ENCODE results near the gene HYCC1.

HYCC1 gene

GRCh38 chr7:22997871-22998518 lies 15.9 kb downstream of the HYCC1 start:
- Histone ChIP-seq H3K36me3 (ENCODE audit: control insufficient read depth, insufficient read depth, low read length, severe bottlenecking) (no peaks in the 10 kb centered on the region), H3K4me3 (ENCODE audit: low read length) (no peak overlapping the region), H3K9me3 (ENCODE audit: control insufficient read depth, low read length) (no peaks in the 10 kb centered on the region), H3K4me1 (ENCODE audit: control insufficient read depth, insufficient read depth, low read length) (peaks cover 48% of the 10 kb centered on the region), H3K27me3 (replicated peaks; ENCODE audit: control insufficient read depth, insufficient read depth, low read length) (no peaks in the 10 kb centered on the region), H3K9ac (ENCODE audit: low read length) (no peak overlapping the region)
- no peak for DNase-seq (ENCODE audit: low read depth)

GRCh38 chr7:22996470-22996869 lies 17.5 kb downstream of the HYCC1 start:
- peaks cover 48% of the 10 kb centered on the region for H3K4me1 ChIP-seq (ENCODE audit: control insufficient read depth, insufficient read depth, low read length)
- no peaks in the 10 kb centered on the region for H3K36me3 ChIP-seq (ENCODE audit: control insufficient read depth, insufficient read depth, low read length, severe bottlenecking)
- H3K9ac ChIP-seq (ENCODE audit: low read length): no peak overlapping the region
- H3K4me3 ChIP-seq (ENCODE audit: low read length): no peak overlapping the region
- no peaks in the 10 kb centered on the region for H3K9me3 ChIP-seq (ENCODE audit: control insufficient read depth, low read length)
- no peak for DNase-seq (ENCODE audit: low read depth)
- H3K27me3 ChIP-seq (replicated peaks; ENCODE audit: control insufficient read depth, insufficient read depth, low read length): no peaks in the 10 kb centered on the region

GRCh38 chr7:22995011-22995410 lies 18.9 kb downstream of the HYCC1 start:
- H3K36me3 ChIP-seq (ENCODE audit: control insufficient read depth, insufficient read depth, low read length, severe bottlenecking): no peaks in the 10 kb centered on the region
- no peaks in the 10 kb centered on the region for H3K9me3 ChIP-seq (ENCODE audit: control insufficient read depth, low read length)
- no peak overlapping the region for H3K4me3 ChIP-seq (ENCODE audit: low read length)
- H3K4me1 ChIP-seq (ENCODE audit: control insufficient read depth, insufficient read depth, low read length): peaks cover 51% of the 10 kb centered on the region
- no peak for DNase-seq (ENCODE audit: low read depth)
- no peaks in the 10 kb centered on the region for H3K27me3 ChIP-seq (replicated peaks; ENCODE audit: control insufficient read depth, insufficient read depth, low read length)
- no peak overlapping the region for H3K9ac ChIP-seq (ENCODE audit: low read length)

GRCh38 chr7:22992874-22993840 lies 20.8 kb downstream of the HYCC1 start:
- Histone ChIP-seq H3K9me3 (ENCODE audit: control insufficient read depth, low read length) (no peaks in the 10 kb centered on the region), H3K9ac (ENCODE audit: low read length) (no peak overlapping the region)
- DNase-seq (ENCODE audit: low read depth): no peak

GRCh38 chr7:22990588-22990949 lies 23.4 kb downstream of the HYCC1 start:
- Histone ChIP-seq H3K9me3 (ENCODE audit: control insufficient read depth, low read length) (no peaks in the 10 kb centered on the region), H3K4me3 (ENCODE audit: low read length) (peak overlapping the region; percentile 13), H3K27me3 (replicated peaks; ENCODE audit: control insufficient read depth, insufficient read depth, low read length) (no peaks in the 10 kb centered on the region), H3K9ac (ENCODE audit: low read length) (no peak overlapping the region), H3K4me1 (ENCODE audit: control insufficient read depth, insufficient read depth, low read length) (peaks cover 38% of the 10 kb centered on the region), H3K36me3 (ENCODE audit: control insufficient read depth, insufficient read depth, low read length, severe bottlenecking) (peaks cover 11% of the 10 kb centered on the region)
- peak; percentile 62 for DNase-seq (ENCODE audit: low read depth)

More at GRCh38 chr7:22992874-22993840, 20.8 kb downstream of the HYCC1 start:
- H3K4me1 ChIP-seq (ENCODE audit: control insufficient read depth, insufficient read depth, low read length): peaks cover 48% of the 10 kb centered on the region
- H3K4me3 ChIP-seq (ENCODE audit: low read length): no peak overlapping the region
- H3K36me3 ChIP-seq (ENCODE audit: control insufficient read depth, insufficient read depth, low read length, severe bottlenecking): peaks cover 11% of the 10 kb centered on the region
- no peaks in the 10 kb centered on the region for H3K27me3 ChIP-seq (replicated peaks; ENCODE audit: control insufficient read depth, insufficient read depth, low read length)

- Histone ChIP-seq H3K36me3 (ENCODE audit: control insufficient read depth, insufficient read depth, low read length, severe bottlenecking) (peaks cover 15% of the 10 kb centered on the region), H3K9ac (ENCODE audit: low read length) (no peak overlapping the region), H3K4me1 (ENCODE audit: control insufficient read depth, insufficient read depth, low read length) (peaks cover 38% of the 10 kb centered on the region), H3K4me3 (ENCODE audit: low read length) (peak overlapping the region; percentile 13), H3K9me3 (ENCODE audit: control insufficient read depth, low read length) (no peaks in the 10 kb centered on the region), H3K27me3 (replicated peaks; ENCODE audit: control insufficient read depth, insufficient read depth, low read length) (no peaks in the 10 kb centered on the region)
- DNase-seq (ENCODE audit: low read depth): no peak
Observed at GRCh38 chr7:22989643-22990587, 24.0 kb downstream of the HYCC1 start.

- H3K9me3 ChIP-seq (ENCODE audit: control insufficient read depth, low read length): no peaks in the 10 kb centered on the region
- no peak for DNase-seq (ENCODE audit: low read depth)
- H3K4me3 ChIP-seq (ENCODE audit: low read length): no peak overlapping the region
- H3K27me3 ChIP-seq (replicated peaks; ENCODE audit: control insufficient read depth, insufficient read depth, low read length): no peaks in the 10 kb centered on the region
- H3K36me3 ChIP-seq (ENCODE audit: control insufficient read depth, insufficient read depth, low read length, severe bottlenecking): peaks cover 27% of the 10 kb centered on the region
- no peak overlapping the region for H3K9ac ChIP-seq (ENCODE audit: low read length)
- H3K4me1 ChIP-seq (ENCODE audit: control insufficient read depth, insufficient read depth, low read length): peaks cover 27% of the 10 kb centered on the region
Observed at GRCh38 chr7:22985436-22985835, 28.5 kb downstream of the HYCC1 start.

GRCh38 chr7:22983257-22983855 lies 30.6 kb downstream of the HYCC1 start:
- H3K4me1 ChIP-seq (ENCODE audit: control insufficient read depth, insufficient read depth, low read length): peaks cover 30% of the 10 kb centered on the region
- H3K9me3 ChIP-seq (ENCODE audit: control insufficient read depth, low read length): no peaks in the 10 kb centered on the region
- H3K36me3 ChIP-seq (ENCODE audit: control insufficient read depth, insufficient read depth, low read length, severe bottlenecking): peaks cover 15% of the 10 kb centered on the region
- H3K27me3 ChIP-seq (replicated peaks; ENCODE audit: control insufficient read depth, insufficient read depth, low read length): no peaks in the 10 kb centered on the region
- H3K9ac ChIP-seq (ENCODE audit: low read length): no peak overlapping the region
- no peak overlapping the region for H3K4me3 ChIP-seq (ENCODE audit: low read length)
- peak; percentile 51 for DNase-seq (ENCODE audit: low read depth)

- no peaks in the 10 kb centered on the region for H3K9me3 ChIP-seq (ENCODE audit: control insufficient read depth, low read length)
- H3K27me3 ChIP-seq (replicated peaks; ENCODE audit: control insufficient read depth, insufficient read depth, low read length): no peaks in the 10 kb centered on the region
- peaks cover 35% of the 10 kb centered on the region for H3K4me1 ChIP-seq (ENCODE audit: control insufficient read depth, insufficient read depth, low read length)
- peaks cover 32% of the 10 kb centered on the region for H3K36me3 ChIP-seq (ENCODE audit: control insufficient read depth, insufficient read depth, low read length, severe bottlenecking)
- DNase-seq (ENCODE audit: low read depth): peak; percentile 80
- peak overlapping the region; percentile 55 for H3K4me3 ChIP-seq (ENCODE audit: low read length)
- H3K9ac ChIP-seq (ENCODE audit: low read length): peak overlapping the region; percentile 73
Observed at GRCh38 chr7:22980422-22980821, 33.5 kb downstream of the HYCC1 start.

GRCh38 chr7:22979861-22980260 lies 34.1 kb downstream of the HYCC1 start:
- DNase-seq (ENCODE audit: low read depth): no peak
- H3K9ac ChIP-seq (ENCODE audit: low read length): peak overlapping the region; percentile 73
- peaks cover 34% of the 10 kb centered on the region for H3K36me3 ChIP-seq (ENCODE audit: control insufficient read depth, insufficient read depth, low read length, severe bottlenecking)
- H3K4me1 ChIP-seq (ENCODE audit: control insufficient read depth, insufficient read depth, low read length): peaks cover 35% of the 10 kb centered on the region
- no peaks in the 10 kb centered on the region for H3K27me3 ChIP-seq (replicated peaks; ENCODE audit: control insufficient read depth, insufficient read depth, low read length)
- H3K9me3 ChIP-seq (ENCODE audit: control insufficient read depth, low read length): no peaks in the 10 kb centered on the region
- H3K4me3 ChIP-seq (ENCODE audit: low read length): peak overlapping the region; percentile 55
